ENCODE measurements around the gene ZNF792. TPM values are rescaled to one million over a fixed set of nuclear protein-coding genes. Genes with fewer than 3 reads are reported as not detected.
A peak's percentile ranks its signal among the peaks of the same experiment; 100 is the strongest.

ZNF792 gene
- total RNA-seq, 4 donors from 2014 or later, result 2.8 to 6.7 (median 4.7) TPM

DNA sequence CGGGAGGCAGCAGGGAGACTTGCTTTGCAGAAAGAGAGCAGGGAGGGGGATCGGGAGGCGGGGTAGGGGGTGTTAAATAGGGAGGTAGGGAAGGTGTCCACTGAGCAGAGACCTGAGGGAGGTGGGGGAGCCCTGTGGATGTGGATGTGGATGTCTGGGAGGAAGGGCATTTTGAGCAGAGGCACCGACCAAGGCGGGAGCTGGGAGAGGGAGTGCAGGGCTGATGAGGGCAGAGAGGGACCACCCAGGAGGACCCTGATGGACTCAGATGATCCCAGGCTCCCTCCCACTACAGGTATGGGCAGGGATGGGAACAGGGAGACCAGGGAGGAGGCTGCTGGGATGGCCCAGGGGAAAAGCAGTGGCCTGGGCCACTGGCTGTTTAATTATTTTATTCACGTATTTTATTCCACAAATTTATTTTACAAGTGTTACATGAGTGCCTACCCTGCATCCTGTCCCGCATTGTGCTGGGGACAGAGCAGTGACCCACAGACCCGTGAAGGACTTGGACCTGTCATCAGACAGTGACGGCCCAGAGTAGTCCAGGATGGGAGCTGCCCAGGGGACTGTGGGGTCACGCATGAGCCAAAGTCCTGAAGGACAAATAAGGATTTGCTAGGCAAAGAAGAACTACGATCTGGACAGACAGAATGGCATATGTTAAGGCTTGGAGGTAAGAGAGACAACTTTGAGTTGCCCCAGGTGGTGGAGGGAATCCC lies 41.4 kb upstream of the ZNF792 start:
- no peak overlapping the region for H3K4me3 ChIP-seq (ENCODE audit: low read depth, poor library complexity, severe bottlenecking)
- TF ChIP-seq, protein P1, sequence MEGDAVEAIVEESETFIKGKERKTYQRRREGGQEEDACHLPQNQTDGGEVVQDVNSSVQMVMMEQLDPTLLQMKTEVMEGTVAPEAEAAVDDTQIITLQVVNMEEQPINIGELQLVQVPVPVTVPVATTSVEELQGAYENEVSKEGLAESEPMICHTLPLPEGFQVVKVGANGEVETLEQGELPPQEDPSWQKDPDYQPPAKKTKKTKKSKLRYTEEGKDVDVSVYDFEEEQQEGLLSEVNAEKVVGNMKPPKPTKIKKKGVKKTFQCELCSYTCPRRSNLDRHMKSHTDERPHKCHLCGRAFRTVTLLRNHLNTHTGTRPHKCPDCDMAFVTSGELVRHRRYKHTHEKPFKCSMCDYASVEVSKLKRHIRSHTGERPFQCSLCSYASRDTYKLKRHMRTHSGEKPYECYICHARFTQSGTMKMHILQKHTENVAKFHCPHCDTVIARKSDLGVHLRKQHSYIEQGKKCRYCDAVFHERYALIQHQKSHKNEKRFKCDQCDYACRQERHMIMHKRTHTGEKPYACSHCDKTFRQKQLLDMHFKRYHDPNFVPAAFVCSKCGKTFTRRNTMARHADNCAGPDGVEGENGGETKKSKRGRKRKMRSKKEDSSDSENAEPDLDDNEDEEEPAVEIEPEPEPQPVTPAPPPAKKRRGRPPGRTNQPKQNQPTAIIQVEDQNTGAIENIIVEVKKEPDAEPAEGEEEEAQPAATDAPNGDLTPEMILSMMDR (IDR thresholded peaks at IDR 0.05), result no peak
- no peak for TF ChIP-seq POLR2A (IDR thresholded peaks at IDR 0.05)
- 88 to 90% methylated on average over 11 of the region's 11 CpGs for WGBS, 2 donors
- intact Hi-C loops (cut with DNase I; ENCODE audit: low total_unique reads), result no loop called here
- no peak for DNase-seq (ENCODE audit: low spot score in 2 of 2)

DNA sequence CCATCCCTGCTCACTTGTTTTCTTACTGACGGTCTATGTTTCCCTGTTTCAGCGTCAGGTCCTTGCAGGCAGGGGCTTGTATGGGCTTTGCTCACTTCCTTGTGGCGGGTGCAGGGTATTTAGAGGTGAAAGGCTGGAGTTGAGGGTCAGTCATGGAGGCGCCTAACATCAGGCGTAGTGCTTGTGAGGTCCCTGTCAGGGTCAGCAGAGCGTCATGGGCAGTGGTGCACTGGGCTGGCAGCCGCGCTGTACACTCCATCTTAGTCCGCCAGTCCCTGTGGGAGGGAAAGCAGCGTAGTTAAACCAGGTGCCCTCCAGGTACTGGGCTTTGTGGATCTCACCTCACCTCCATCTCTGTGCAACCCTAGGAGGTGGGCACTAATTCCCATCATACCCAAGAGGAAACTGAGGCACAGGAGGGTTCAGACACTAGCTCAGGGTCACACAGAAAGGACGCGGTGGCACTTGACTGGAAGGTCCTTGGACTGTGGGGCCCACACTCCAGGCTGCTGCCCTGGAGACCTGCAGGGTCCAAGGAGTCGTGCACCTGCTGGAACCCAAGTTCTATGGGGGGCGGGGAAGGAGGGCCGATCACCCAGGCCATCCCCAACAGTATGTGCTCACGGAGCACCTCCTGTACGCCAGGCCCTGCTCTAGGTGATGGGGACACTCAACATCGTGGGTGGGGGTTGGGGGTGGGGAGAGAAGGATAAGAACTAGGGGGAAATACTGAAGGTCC lies 40.7 kb upstream of the ZNF792 start:
- TF ChIP-seq, protein P1 (IDR thresholded peaks at IDR 0.05), result no peak
- TF ChIP-seq POLR2A (IDR thresholded peaks at IDR 0.05), result no peak
- intact Hi-C loops (cut with DNase I; ENCODE audit: low total_unique reads), result no loop called here
- no peak for DNase-seq (ENCODE audit: low spot score in 2 of 2)
- WGBS, 2 donors, result 90 to 93% methylated on average over 18 of the region's 18 CpGs
- no peak overlapping the region for H3K4me3 ChIP-seq (ENCODE audit: low read depth, poor library complexity, severe bottlenecking)

DNA sequence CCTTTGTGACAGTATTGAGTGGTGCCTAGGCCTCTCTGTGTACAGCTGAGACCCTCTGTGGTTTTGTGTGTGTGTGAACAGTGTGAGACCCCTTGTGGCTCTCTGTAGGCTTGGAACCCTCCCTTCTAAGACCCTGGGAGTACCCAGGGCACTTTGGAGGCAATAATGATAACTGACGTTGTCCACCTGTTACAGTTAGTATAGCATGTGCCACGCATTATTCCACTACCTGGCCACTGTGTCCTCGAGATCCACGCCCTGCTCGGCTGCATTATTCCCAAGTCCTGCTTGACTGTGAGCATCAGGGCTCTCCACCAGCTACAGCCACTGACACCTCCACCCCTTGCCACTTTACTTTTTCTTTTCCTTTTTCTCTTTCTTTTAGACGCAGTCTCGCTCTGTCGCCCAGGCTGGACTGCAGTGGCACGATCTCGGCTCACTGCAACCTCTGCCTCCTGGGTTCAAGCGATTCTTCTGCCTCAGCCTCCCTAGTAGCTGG lies 38.1 kb upstream of the ZNF792 start:
- 93 to 96% methylated on average over 11 of the region's 11 CpGs for WGBS, 2 donors
- H3K4me3 ChIP-seq (ENCODE audit: low read depth, poor library complexity, severe bottlenecking), result no peak overlapping the region
- intact Hi-C loops (cut with DNase I; ENCODE audit: low total_unique reads), result no loop called here
- DNase-seq (ENCODE audit: low spot score in 2 of 2), result no peak
- TF ChIP-seq, protein P1 (IDR thresholded peaks at IDR 0.05), result no peak
- no peak for TF ChIP-seq POLR2A (IDR thresholded peaks at IDR 0.05)

DNA sequence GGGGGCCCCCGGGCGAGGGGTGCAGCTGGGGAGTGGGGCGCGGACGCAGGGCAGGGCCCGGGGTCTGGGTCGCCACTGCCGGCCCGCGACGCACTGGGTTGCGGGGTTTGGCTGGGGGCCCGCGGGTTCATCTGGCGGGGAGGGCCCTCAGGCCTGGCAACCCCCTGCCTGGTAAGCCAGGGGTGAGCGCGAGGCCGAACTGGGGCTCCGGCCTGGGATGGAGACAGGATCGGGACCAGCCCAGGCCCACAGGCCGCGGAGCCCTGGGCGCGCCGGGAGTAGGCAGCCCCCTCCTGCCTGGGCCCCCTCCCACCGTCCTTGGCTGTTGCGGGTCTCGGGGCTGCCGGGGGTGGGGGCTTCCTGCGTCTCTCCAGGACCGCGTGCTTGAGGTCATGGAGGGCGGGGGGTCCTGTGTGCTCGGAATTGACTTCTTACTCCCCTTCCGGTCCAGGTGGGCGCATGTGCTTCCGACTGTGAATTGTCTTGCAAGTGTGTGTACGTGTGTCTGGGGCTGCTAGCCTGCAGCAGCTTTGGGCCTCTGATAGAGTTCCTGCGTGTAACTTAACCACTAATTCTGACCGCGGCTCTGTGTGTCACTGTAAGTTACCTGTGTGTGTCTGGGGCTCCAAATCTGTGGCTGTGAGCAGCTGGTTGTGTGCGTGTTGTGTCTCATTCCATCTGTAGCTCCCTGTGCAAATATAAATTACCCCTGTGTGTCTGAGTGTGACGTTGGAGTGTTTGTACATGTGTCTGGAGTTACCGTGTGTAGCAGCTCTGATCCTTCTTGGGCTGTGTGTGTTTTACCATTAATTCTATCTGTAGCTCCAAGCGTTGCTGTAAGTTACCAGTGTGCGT lies 36.8 kb upstream of the ZNF792 start:
- TF ChIP-seq, protein P1 (IDR thresholded peaks at IDR 0.05), result no peak
- no peak for TF ChIP-seq POLR2A (IDR thresholded peaks at IDR 0.05)
- intact Hi-C loops (cut with DNase I; ENCODE audit: low total_unique reads), result no loop called here
- 5% methylated on average over 21 to 29 of the region's 46 CpGs for WGBS, 2 donors
- H3K4me3 ChIP-seq (ENCODE audit: low read depth, poor library complexity, severe bottlenecking), result peak overlapping the region; percentile 67
- no peak for DNase-seq (ENCODE audit: low spot score in 2 of 2)

DNA sequence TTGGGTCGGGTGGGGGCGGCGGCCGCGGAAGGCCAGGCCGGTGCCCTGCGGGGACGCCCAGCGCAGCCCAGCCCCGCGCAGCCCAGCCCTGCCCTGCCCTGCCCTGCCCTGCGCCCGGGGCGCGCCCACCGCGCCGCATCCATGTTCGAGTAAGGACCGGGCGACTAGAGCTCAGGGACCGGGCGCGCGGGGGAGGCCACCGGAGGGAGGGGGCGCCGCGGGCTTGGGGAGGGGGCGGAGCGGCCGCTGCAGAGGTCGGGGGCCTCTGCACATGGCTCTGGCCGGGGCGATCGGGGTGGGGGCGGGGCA lies 36.3 kb upstream of the ZNF792 start:
- intact Hi-C loops (cut with DNase I; ENCODE audit: low total_unique reads), result no loop called here
- no peak for TF ChIP-seq POLR2A (IDR thresholded peaks at IDR 0.05)
- TF ChIP-seq, protein P1 (IDR thresholded peaks at IDR 0.05), result no peak
- WGBS, 2 donors, result 0 to 1% methylated on average over 5 to 22 of the region's 37 CpGs
- DNase-seq (ENCODE audit: low spot score in 2 of 2), result no peak
- H3K4me3 ChIP-seq (ENCODE audit: low read depth, poor library complexity, severe bottlenecking), result peak overlapping the region; percentile 67
